Pancreas (tissue), 10 donors: ENCODE measurements around the gene DCDC2B. TPM values are rescaled to one million over a fixed set of nuclear protein-coding genes. Genes with fewer than 3 reads are reported as not detected.

Source experiments
- ATAC-seq, 4 donors: fragments of 200-7000 bp; cut with Tn5 transposase; one replicate each; pipeline versions ENCODE4 v1.8.0 to v1.9.1; 2020; ENCODE audit warnings: mild to moderate bottlenecking in 4 of 4, moderate library complexity in 4 of 4
- DNase-seq, 6 donors: peaks; one replicate each; pipeline ENCODE4 v3.0.0-alpha.2; 2020
- FAIRE-seq: peaks from 2 replicates; lab custom pipeline; 2012; peaks lifted over from hg19 to GRCh38; lab: Jason Lieb, UNC
- H3K27ac ChIP-seq, 4 donors: fragments of 200-600 bp; sonication (generic); 1 replicate in 3 of 4; 2 replicates in 1 of 4; pipeline versions ENCODE4 v1.5.0 to v1.8.0; 2020
- H3K27me3 ChIP-seq, 4 donors: fragments of 200-600 bp; one replicate each; pipeline ENCODE4 v1.8.0; 2021
- H3K36me3 ChIP-seq, 3 donors: fragments of 200-600 bp; sonication (generic) in 1 of 3; one replicate each; pipeline versions ENCODE4 v1.5.0 to v1.8.0; 2020 to 2021
- H3K4me1 ChIP-seq, 3 donors: fragments of 200-600 bp; one replicate each; pipeline ENCODE4 v1.8.0; 2021
- H3K4me3 ChIP-seq, 4 donors: fragments of 200-600 bp; sonication (generic) in 2 of 4; one replicate each; pipeline versions ENCODE4 v1.5.0 to v1.8.0; 2020 to 2021
- H3K9me3 ChIP-seq, 4 donors: fragments of 200-600 bp; one replicate each; pipeline ENCODE4 v1.8.0; 2021
- WGBS, 2 donors: extraction: QIAGEN DNeasy Blood & Tissue Kit; methylation state at CpG; one replicate each; pipeline ENCODE4 v1.1.7; 2013; 5-methylcytosine and 5-hydroxymethylcytosine counted together
- intact Hi-C, 3 donors: fragments of 100-400 bp; cut with DNase I; formaldehyde crosslinking; loops; one replicate each; pipeline versions ENCODE4 v1.11.1 to v1.14.2; 2022
- polyA plus RNA-seq, 2 donors: library from polyadenylated mRNA; stranded (reverse); fragments of 200-250 nt; gene quantifications; one replicate each; pipeline ENCODE4 v1.2.3, GENCODE V29; 2013
- total RNA-seq, 6 donors: library from RNA; stranded (reverse); fragmentation: NEBNext Ultra II Directional in 4 of 6; extraction: Animal tissue kit (Norgen Biotek cat#: 25700) in 4 of 6; gene quantifications; one replicate each; pipeline versions ENCODE4 v1.2.1 to v1.2.4, GENCODE V29; 2021 to 2023
- TF ChIP-seq, protein P1 (sequence below), 4 donors: fragments of 200-600 bp; sonication (generic) in 3 of 4; IDR thresholded peaks; one replicate each; pipeline versions ENCODE4 v1.5.0 to v1.8.0; 2021; ENCODE audit warnings: antibody characterized with exemption in 4 of 4
- donor health status: healthy with polysubstance abuse.
- donor health status: DM: no; HTN: no; CAD: no; lungs with moderate emphysema.
- donor health status: DM: no; HTN: no; CAD: no.
- donor health status: control.
- donor health status: control.
- donor health status: Bipolar disorder and iron deficiency.
- donor health status: DM: yes; HTN: yes; CAD: no.
- donor health status: DM: no; HTN: no; CAD: no.
- donor health status: DM: no; HTN: no; CAD: no.
- donor health status: DM: yes; HTN: yes; CAD: no.

The DCDC2B gene
- total and polyA plus RNA-seq, 8 donors, result 0.05 to 0.11 TPM; not detected in 6

GRCh38 chr1:32172621-32173245 is 36.2 kb upstream of the DCDC2B start:
- DNase-seq, result no peak
- no peak for ATAC-seq
- Histone ChIP-seq H3K36me3 (peaks cover 0 to 32% (median 16%) of the 10 kb centered on the region in 3 donors), H3K27ac (no peak overlapping the region), H3K27me3 (no peaks in the 10 kb centered on the region), H3K9me3 (no peaks in the 10 kb centered on the region), H3K4me1 (no peaks in the 10 kb centered on the region), H3K4me3 (no peak overlapping the region)
- 91 to 100% methylated on average over 1 of the region's 1 CpG for WGBS, 2 donors
- intact Hi-C loops, result no loop called here
- FAIRE-seq, result no peak
- TF ChIP-seq, protein P1, sequence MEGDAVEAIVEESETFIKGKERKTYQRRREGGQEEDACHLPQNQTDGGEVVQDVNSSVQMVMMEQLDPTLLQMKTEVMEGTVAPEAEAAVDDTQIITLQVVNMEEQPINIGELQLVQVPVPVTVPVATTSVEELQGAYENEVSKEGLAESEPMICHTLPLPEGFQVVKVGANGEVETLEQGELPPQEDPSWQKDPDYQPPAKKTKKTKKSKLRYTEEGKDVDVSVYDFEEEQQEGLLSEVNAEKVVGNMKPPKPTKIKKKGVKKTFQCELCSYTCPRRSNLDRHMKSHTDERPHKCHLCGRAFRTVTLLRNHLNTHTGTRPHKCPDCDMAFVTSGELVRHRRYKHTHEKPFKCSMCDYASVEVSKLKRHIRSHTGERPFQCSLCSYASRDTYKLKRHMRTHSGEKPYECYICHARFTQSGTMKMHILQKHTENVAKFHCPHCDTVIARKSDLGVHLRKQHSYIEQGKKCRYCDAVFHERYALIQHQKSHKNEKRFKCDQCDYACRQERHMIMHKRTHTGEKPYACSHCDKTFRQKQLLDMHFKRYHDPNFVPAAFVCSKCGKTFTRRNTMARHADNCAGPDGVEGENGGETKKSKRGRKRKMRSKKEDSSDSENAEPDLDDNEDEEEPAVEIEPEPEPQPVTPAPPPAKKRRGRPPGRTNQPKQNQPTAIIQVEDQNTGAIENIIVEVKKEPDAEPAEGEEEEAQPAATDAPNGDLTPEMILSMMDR (IDR thresholded peaks at IDR 0.05), result no peak

- H3K9me3 ChIP-seq, result no peaks in the 10 kb centered on the region
- no peaks in the 10 kb centered on the region for H3K27me3 ChIP-seq
- intact Hi-C loops, result no loop called here
- peak overlapping the region in 1 of 4 donors; percentile 80 for H3K4me3 ChIP-seq
- ATAC-seq, result no peak
- H3K36me3 ChIP-seq, result peaks cover 0 to 4% (median 0%) of the 10 kb centered on the region in 3 donors
- FAIRE-seq, result no peak
- peaks cover 0 to 16% (median 15%) of the 10 kb centered on the region in 3 donors for H3K4me1 ChIP-seq
- TF ChIP-seq, protein P1 (IDR thresholded peaks at IDR 0.05), result no peak
- 76 to 81% methylated on average over 7 of the region's 7 CpGs for WGBS, 2 donors
- peak overlapping the region; percentile 75 to 93 (median 82) for H3K27ac ChIP-seq
- DNase-seq, result no peak
Observed at GRCh38 chr1:32178380-32179192, 30.3 kb upstream of the DCDC2B start.

DNA sequence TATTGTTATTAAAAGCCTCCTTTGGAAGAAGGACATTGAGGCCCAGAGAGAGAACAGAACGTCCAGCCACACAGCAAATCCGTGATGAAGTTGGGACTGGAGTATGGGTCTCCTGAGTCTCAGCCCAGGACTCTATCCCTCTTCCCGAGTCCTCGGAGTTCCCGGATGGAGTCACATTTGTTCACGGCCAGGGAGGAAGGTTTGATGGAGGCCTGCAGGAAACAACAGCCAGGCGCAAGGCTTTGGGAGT is 29.8 kb upstream of the DCDC2B start:
- intact Hi-C loops, result no loop called here
- FAIRE-seq, result no peak
- DNase-seq, result no peak
- H3K4me1 ChIP-seq, result peaks cover 0 to 16% (median 15%) of the 10 kb centered on the region in 3 donors
- no peaks in the 10 kb centered on the region for H3K9me3 ChIP-seq
- WGBS, 2 donors, result 15 to 16% methylated on average over 7 of the region's 7 CpGs
- peak in 2 of 4 donors; percentile 10 to 17 for ATAC-seq
- H3K27ac ChIP-seq, result peak overlapping the region; percentile 75 to 93 (median 82)
- H3K4me3 ChIP-seq, result peak overlapping the region; percentile 46 to 80 (median 67)
- TF ChIP-seq, protein P1 (IDR thresholded peaks at IDR 0.05), result no peak
- H3K36me3 ChIP-seq, result peaks cover 0 to 8% (median 3%) of the 10 kb centered on the region in 3 donors
- H3K27me3 ChIP-seq, result no peaks in the 10 kb centered on the region

DNA sequence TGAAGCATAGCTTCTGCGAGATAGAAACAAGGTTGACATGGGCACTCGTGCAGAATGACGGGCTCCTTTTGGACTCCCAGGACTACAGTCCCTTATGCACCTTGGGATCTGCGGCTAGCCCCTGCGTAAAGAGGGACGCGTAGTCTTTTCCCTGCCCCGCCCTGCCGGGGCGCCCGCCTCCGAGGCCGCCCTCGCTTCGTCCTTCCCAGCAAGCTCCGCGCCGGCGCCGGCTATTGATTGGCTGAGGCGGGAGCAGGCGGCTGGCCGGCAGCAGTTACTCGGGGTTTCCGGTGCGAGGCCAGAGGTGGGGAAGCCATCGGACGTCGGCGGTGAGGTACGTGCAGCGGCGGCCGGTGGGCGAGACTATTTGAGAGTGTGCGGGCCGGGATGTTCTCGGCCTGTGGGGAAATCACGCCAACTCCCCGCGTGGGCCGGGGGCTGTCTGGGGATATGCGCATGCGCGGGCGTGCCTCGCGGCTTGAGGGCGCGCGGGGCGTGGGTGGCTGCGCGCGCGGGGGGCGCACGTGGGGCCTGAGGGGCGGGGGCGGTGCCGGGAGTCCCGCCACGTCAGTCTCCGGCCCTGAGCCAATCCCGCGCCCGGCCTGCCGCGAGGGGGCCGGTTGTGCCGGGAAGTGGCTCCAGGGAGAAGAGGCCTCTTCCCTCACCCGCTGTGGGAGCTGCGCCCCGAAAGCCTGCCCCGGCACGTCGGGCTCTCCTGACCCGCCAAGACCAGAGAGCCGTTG is 29.3 kb upstream of the DCDC2B start, which contains the start of gene TXLNA:
Gene TXLNA (plus strand): TSS at position 233 of the 743 bp plus-strand sequence. CDS start 671 bp downstream, outside the sequence.
- FAIRE-seq, result no peak
- Histone ChIP-seq H3K4me3 (peak within 1 kb of the TSS; percentile 46 to 80 (median 67)), H3K27me3 (no peaks in the 10 kb centered on the region), H3K9me3 (no peaks in the 10 kb centered on the region), H3K4me1 (peaks cover 0 to 18% (median 15%) of the 10 kb centered on the region in 3 donors), H3K36me3 (peaks cover 0 to 13% (median 5%) of the 10 kb centered on the region in 3 donors), H3K27ac (peak within 1 kb of the TSS; percentile 75 to 93 (median 82))
- intact Hi-C loops, result no loop called here
- 0 to 1% methylated on average over 67 to 79 of the region's 79 CpGs for WGBS, 2 donors
- TF ChIP-seq, protein P1 (IDR thresholded peaks at IDR 0.05), result no peak
- ATAC-seq, result peak; percentile 93 to 95 (median 94)
- peak; percentile 89 to 97 (median 93) for DNase-seq
